DND-41 (cell line): Measurements from ENCODE around the gene SLC35F6.

ENCODE experiments used
- ATAC-seq: fragments of 200-7000 bp; cut with Tn5 transposase; 3 replicates; pipeline ENCODE4 v1.9.1; 2021; ENCODE audit warnings: low read depth; ENCODE audit not compliant: insufficient read depth
- DNase-seq: peaks from one replicate; pipeline ENCODE4 v3.0.0-alpha.2; 2020
- H2AFZ ChIP-seq: 2 replicates; pipeline ENCODE4 v1.6.0; 2012; ENCODE audit warnings: low read depth, low read length
- H3K27ac ChIP-seq: 2 replicates; pipeline ENCODE4 v1.5.1; 2012; ENCODE audit warnings: low read length, inconsistent platforms
- H3K27me3 ChIP-seq: fragments of 200-600 bp; sonication (generic); 2 replicates; pipeline ENCODE4 v1.6.0; 2012; ENCODE audit warnings: low read length, mild to moderate bottlenecking, inconsistent platforms; ENCODE audit not compliant: insufficient read depth, poor library complexity
- H3K36me3 ChIP-seq: 2 replicates; pipeline ENCODE4 v1.5.1; 2012; ENCODE audit warnings: low read length, inconsistent platforms; ENCODE audit not compliant: insufficient read depth
- H3K4me1 ChIP-seq: 2 replicates; pipeline ENCODE4 v1.5.1; 2012; ENCODE audit warnings: mild to moderate bottlenecking, low read length; ENCODE audit not compliant: insufficient read depth
- H3K4me2 ChIP-seq: 2 replicates; pipeline ENCODE4 v1.6.0; 2012; ENCODE audit warnings: mild to moderate bottlenecking, moderate library complexity, low read length, inconsistent platforms; ENCODE audit not compliant: insufficient read depth
- H3K4me3 ChIP-seq, 2 experiments: fragments of 200-600 bp in 1 of 2; shearing (Covaris generic) in 1 of 2; 2 replicates each; pipeline ENCODE4 v1.5.1; 2012 to 2016; ENCODE audit warnings: inconsistent platforms in 2 of 2, low read length in 2 of 2, mild to moderate bottlenecking in 2 of 2, low read depth in 1 of 2, moderate library complexity in 1 of 2
- H3K79me2 ChIP-seq: 2 replicates; pipeline ENCODE4 v1.6.0; 2012; ENCODE audit warnings: low read length, inconsistent platforms; ENCODE audit not compliant: insufficient read depth
- H3K9ac ChIP-seq: 2 replicates; pipeline ENCODE4 v1.6.0; 2012; ENCODE audit warnings: low read depth, mild to moderate bottlenecking, inconsistent platforms, low read length, moderate library complexity
- H3K9me3 ChIP-seq: 2 replicates; pipeline ENCODE4 v1.5.1; 2012; ENCODE audit warnings: low read length, moderate library complexity, mild to moderate bottlenecking, inconsistent platforms; ENCODE audit not compliant: insufficient read depth, severe bottlenecking
- H4K20me1 ChIP-seq: 2 replicates; pipeline ENCODE4 v1.6.0; 2012; ENCODE audit warnings: low read length; ENCODE audit not compliant: insufficient read depth
- EZH2 ChIP-seq: IDR thresholded peaks from 3 replicates; pipeline ENCODE4 v1.6.1; 2012; ENCODE audit warnings: borderline replicate concordance, low read depth, mild to moderate bottlenecking, moderate library complexity, low read length, inconsistent platforms; ENCODE audit not compliant: severe bottlenecking
- TF ChIP-seq, protein P1 (sequence below): IDR thresholded peaks from 2 replicates; pipeline ENCODE4 v1.5.1; 2012; ENCODE audit warnings: borderline replicate concordance, low read length, moderate library complexity, mild to moderate bottlenecking; ENCODE audit not compliant: poor library complexity, severe bottlenecking; ENCODE audit errors: extremely low read depth

Gene SLC35F6

GRCh38 chr2:26720322-26721114 lies 43.6 kb upstream of the SLC35F6 start:
- no peak for TF ChIP-seq EZH2
- TF ChIP-seq, protein P1, sequence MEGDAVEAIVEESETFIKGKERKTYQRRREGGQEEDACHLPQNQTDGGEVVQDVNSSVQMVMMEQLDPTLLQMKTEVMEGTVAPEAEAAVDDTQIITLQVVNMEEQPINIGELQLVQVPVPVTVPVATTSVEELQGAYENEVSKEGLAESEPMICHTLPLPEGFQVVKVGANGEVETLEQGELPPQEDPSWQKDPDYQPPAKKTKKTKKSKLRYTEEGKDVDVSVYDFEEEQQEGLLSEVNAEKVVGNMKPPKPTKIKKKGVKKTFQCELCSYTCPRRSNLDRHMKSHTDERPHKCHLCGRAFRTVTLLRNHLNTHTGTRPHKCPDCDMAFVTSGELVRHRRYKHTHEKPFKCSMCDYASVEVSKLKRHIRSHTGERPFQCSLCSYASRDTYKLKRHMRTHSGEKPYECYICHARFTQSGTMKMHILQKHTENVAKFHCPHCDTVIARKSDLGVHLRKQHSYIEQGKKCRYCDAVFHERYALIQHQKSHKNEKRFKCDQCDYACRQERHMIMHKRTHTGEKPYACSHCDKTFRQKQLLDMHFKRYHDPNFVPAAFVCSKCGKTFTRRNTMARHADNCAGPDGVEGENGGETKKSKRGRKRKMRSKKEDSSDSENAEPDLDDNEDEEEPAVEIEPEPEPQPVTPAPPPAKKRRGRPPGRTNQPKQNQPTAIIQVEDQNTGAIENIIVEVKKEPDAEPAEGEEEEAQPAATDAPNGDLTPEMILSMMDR, result no peak
- Histone ChIP-seq H4K20me1 (peaks cover 4% of the 10 kb centered on the region; the same call in 1 of the 2 replicates), H3K9me3 (no peaks in the 10 kb centered on the region), H3K4me3 (no peak overlapping the region), H3K9ac (no peak overlapping the region), H3K27me3 (no peaks in the 10 kb centered on the region), H3K27ac (no peak overlapping the region), H2AFZ (no peak overlapping the region), H3K36me3 (no peaks in the 10 kb centered on the region), H3K79me2 (no peaks in the 10 kb centered on the region), H3K4me2 (no peak overlapping the region), H3K4me1 (no peaks in the 10 kb centered on the region)
- ATAC-seq (no peak), DNase-seq (no peak)

DNA sequence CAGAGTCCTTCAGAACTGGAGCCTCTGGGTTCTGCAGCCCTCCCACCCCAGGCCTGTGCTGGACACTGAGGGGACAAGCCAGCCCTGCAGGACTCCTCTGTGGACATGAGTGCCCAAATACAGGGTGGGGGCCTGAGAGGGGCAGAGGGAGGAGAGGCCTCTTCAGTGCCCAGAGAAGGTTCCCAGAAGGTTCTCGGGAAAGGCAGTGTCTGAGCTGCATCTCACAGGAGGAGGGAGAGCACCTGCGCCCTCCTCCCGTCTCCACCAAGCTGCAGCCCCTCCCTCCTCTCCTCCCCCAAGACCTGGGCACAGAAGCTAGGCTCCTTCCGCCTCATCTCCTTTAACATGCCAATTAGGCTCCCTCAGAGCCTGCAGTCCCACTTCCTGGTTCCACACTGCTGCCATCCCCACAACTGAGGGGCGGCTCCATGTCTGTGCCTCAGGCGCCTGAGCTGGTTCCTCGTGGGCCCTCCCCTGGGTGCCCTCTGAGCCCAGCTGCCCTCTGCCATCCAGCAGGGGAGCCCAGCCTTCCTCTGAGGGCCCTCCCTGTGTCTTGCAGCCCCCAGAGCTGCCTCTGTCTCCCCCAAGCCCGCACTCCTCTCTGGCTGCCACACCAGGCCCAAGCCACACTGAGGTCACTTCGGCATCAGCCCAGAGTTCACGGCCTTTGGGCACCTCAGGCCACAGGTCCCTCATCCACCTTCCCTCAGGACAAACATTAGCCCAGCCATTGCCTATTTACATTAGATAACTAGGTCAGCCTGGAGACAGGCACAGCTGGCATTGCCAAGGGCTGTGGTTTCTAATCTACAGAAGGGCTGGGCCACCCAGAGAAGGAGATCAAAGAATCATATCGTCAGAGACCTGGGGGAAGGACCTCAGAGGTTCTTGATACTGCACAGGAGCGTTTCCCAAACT lies 42.7 kb upstream of the SLC35F6 start:
- H3K27ac ChIP-seq, result no peak overlapping the region
- H3K4me2 ChIP-seq, result no peak overlapping the region
- no peaks in the 10 kb centered on the region for H3K27me3 ChIP-seq
- no peak overlapping the region for H2AFZ ChIP-seq
- ATAC-seq (peak; percentile 90), DNase-seq (peak; percentile 59)
- no peaks in the 10 kb centered on the region for H3K4me1 ChIP-seq
- peaks cover 4% of the 10 kb centered on the region; the same call in 1 of the 2 replicates for H4K20me1 ChIP-seq
- H3K9ac ChIP-seq, result no peak overlapping the region
- no peak overlapping the region for H3K4me3 ChIP-seq
- no peaks in the 10 kb centered on the region for H3K9me3 ChIP-seq
- H3K36me3 ChIP-seq, result no peaks in the 10 kb centered on the region
- TF ChIP-seq, protein P1, result no peak
- TF ChIP-seq EZH2, result no peak
- H3K79me2 ChIP-seq, result no peaks in the 10 kb centered on the region

GRCh38 chr2:26722328-26722727 lies 41.8 kb upstream of the SLC35F6 start:
- Histone ChIP-seq H3K4me2 (no peak overlapping the region), H3K79me2 (no peaks in the 10 kb centered on the region), H2AFZ (no peak overlapping the region), H3K36me3 (no peaks in the 10 kb centered on the region), H3K4me1 (no peaks in the 10 kb centered on the region), H3K27ac (no peak overlapping the region), H3K9me3 (no peaks in the 10 kb centered on the region), H3K27me3 (no peaks in the 10 kb centered on the region), H3K9ac (no peak overlapping the region), H4K20me1 (peaks cover 4% of the 10 kb centered on the region; the same call in 1 of the 2 replicates), H3K4me3 (no peak overlapping the region)
- no peak for TF ChIP-seq EZH2
- TF ChIP-seq, protein P1, result no peak
- DNase-seq (no peak), ATAC-seq (no peak)
